Lung (tissue), 12 donors: ENCODE measurements around the gene NAA35. TPM values are rescaled to one million over a fixed set of nuclear protein-coding genes. Genes with fewer than 3 reads are reported as not detected.

ENCODE experiments used
- ATAC-seq: fragments of 200-7000 bp; cut with Tn5 transposase; one replicate; pipeline ENCODE4 v1.9.1; 2020; ENCODE audit warnings: moderate number of reproducible peaks; ENCODE audit not compliant: insufficient read depth, low FRiP score
- DNase-seq, 3 donors: peaks; one replicate each; pipeline ENCODE4 v3.0.0-alpha.2; 2013 to 2017
- H3K27ac ChIP-seq, 2 donors: one replicate each; pipeline ENCODE4 v1.5.1; 2013; ENCODE audit warnings: mild to moderate bottlenecking in 2 of 2, moderate library complexity in 2 of 2, control low read depth in 1 of 2, inconsistent platforms in 1 of 2, low read depth in 1 of 2, low read length in 1 of 2
- H3K27me3 ChIP-seq, 3 donors: one replicate each; pipeline ENCODE4 v1.5.1; 2013; ENCODE audit warnings: low read length in 2 of 3; ENCODE audit not compliant: control insufficient read depth in 3 of 3, insufficient read depth in 3 of 3
- H3K36me3 ChIP-seq, 4 donors: one replicate each; pipeline ENCODE4 v1.5.1; 2013; ENCODE audit warnings: low read length in 4 of 4, mild to moderate bottlenecking in 1 of 4, moderate library complexity in 1 of 4; ENCODE audit not compliant: control insufficient read depth in 4 of 4, insufficient read depth in 4 of 4
- H3K4me1 ChIP-seq, 5 donors: one replicate each; pipeline ENCODE4 v1.5.1; 2013; ENCODE audit warnings: low read length in 5 of 5, mild to moderate bottlenecking in 2 of 5, moderate library complexity in 1 of 5; ENCODE audit not compliant: control insufficient read depth in 5 of 5, insufficient read depth in 5 of 5
- H3K4me3 ChIP-seq: one replicate; pipeline ENCODE4 v1.5.1; 2013; ENCODE audit warnings: mild to moderate bottlenecking, control low read depth, moderate library complexity
- H3K9ac ChIP-seq, 2 donors: one replicate each; pipeline ENCODE4 v1.5.1; 2013; ENCODE audit warnings: low read length in 2 of 2, control low read depth in 1 of 2; ENCODE audit not compliant: insufficient read depth in 1 of 2
- H3K9me3 ChIP-seq, 4 donors: one replicate each; pipeline ENCODE4 v1.5.1; 2013; ENCODE audit warnings: low read length in 3 of 4, mild to moderate bottlenecking in 1 of 4, moderate library complexity in 1 of 4; ENCODE audit not compliant: control insufficient read depth in 4 of 4, insufficient read depth in 3 of 4
- WGBS, 2 donors: extraction: QIAGEN DNeasy Blood & Tissue Kit; methylation state at CpG; one replicate each; pipeline ENCODE4 v1.1.7; 2013; 5-methylcytosine and 5-hydroxymethylcytosine counted together
- polyA plus RNA-seq, 2 donors: library from polyadenylated mRNA; stranded (reverse); fragments of 200-250 nt; gene quantifications; one replicate each; pipeline ENCODE4 v1.2.1, GENCODE V29; 2013
- total RNA-seq, 2 donors: library from RNA; depleted of rRNA in 1 of 2; stranded (reverse); fragments of >200 nt in 1 of 2; gene quantifications; one replicate each; pipeline ENCODE4 v1.2.1, GENCODE V29; 2014 to 2021
- TF ChIP-seq, protein P1 (sequence below): IDR thresholded peaks from 2 replicates; pipeline ENCODE4 v1.5.1; 2012; ENCODE audit warnings: mild to moderate bottlenecking; ENCODE audit errors: control extremely low read depth, extremely low read depth
- donor health status: control.
- donor health status: control.
- donor health status: Bipolar disorder and iron deficiency.
- donor health status: healthy.
- donor health status: DM: yes; HTN: yes; CAD: no.

Gene NAA35
- total and polyA plus RNA-seq, 4 donors: 6.8 to 33.9 (median 16.2) TPM

DNA sequence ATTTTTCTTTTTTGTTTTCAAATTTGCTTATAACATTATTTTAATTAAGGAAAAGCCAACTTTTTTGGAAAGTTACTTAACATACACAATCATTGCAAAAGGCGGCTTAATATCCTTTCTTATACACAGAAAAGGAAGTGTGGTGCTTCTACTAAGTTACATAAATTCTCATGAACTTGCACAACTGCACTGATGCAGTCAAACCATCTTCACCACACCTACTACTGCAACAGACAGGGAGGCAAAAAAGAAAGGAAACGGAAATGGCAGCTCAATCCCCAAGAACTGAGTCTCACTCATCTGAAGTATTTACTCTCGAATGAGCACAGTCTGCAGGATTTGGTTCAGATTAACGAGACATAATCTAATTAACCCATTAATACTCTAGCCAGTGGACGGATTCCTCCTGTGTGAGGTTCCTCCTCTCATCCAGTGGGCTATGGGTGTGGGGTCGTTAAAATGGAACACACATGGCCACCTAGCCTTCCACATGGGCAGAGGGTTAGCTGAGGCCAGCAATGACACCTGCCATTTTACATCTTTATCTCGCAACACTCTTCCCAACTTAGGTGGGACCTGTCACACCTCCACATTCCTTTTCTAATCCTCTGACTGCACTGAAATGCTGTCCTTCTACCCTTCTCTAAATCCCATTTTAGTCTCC is 128.4 kb downstream of the NAA35 start:
- H3K9me3 ChIP-seq: no peaks in the 10 kb centered on the region
- H3K36me3 ChIP-seq: peaks cover 0 to 2% (median 0%) of the 10 kb centered on the region in 4 donors
- H3K4me1 ChIP-seq: no peaks in the 10 kb centered on the region
- DNase-seq: no peak
- no peak overlapping the region for H3K9ac ChIP-seq
- no peak overlapping the region for H3K27ac ChIP-seq
- 47 to 69% methylated on average over 7 of the region's 7 CpGs for WGBS, 2 donors
- no peaks in the 10 kb centered on the region for H3K27me3 ChIP-seq
- ATAC-seq: peak; percentile 41
- TF ChIP-seq, protein P1, sequence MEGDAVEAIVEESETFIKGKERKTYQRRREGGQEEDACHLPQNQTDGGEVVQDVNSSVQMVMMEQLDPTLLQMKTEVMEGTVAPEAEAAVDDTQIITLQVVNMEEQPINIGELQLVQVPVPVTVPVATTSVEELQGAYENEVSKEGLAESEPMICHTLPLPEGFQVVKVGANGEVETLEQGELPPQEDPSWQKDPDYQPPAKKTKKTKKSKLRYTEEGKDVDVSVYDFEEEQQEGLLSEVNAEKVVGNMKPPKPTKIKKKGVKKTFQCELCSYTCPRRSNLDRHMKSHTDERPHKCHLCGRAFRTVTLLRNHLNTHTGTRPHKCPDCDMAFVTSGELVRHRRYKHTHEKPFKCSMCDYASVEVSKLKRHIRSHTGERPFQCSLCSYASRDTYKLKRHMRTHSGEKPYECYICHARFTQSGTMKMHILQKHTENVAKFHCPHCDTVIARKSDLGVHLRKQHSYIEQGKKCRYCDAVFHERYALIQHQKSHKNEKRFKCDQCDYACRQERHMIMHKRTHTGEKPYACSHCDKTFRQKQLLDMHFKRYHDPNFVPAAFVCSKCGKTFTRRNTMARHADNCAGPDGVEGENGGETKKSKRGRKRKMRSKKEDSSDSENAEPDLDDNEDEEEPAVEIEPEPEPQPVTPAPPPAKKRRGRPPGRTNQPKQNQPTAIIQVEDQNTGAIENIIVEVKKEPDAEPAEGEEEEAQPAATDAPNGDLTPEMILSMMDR: no peak
- H3K4me3 ChIP-seq: no peak overlapping the region

Other genes with a start within 250 kb of the NAA35 start
- gene AGTPBP1, start 199.2 kb upstream of the NAA35 start, total RNA-seq: 10 to 100 TPM; 29.4 to 55.9 TPM
- 10 to 100 TPM; 10.6 to 15.4 TPM for gene AGTPBP1, start 199.2 kb upstream of the NAA35 start, polyA plus RNA-seq
- gene GOLM1, start 158.4 kb downstream of the NAA35 start, total RNA-seq: 10 to 100 TPM; 42.3 to 55.2 TPM
- 10 to 100 TPM; 21.7 to 29.1 TPM for gene GOLM1, start 158.4 kb downstream of the NAA35 start, polyA plus RNA-seq